Right lobe of liver (tissue), 4 donors: Measurements from ENCODE around the gene RTKN.

Source experiments
- POLR2A ChIP-seq: fragments of 450-650 bp; IDR thresholded peaks from one replicate; pipeline ENCODE4 v1.6.1; 2017; ENCODE audit warnings: antibody characterized with exemption, mild to moderate bottlenecking
- TF ChIP-seq, protein P1 (sequence below), 4 donors: fragments of 200-600 bp in 3 of 4; fragments of 450-650 bp in 1 of 4; IDR thresholded peaks; one replicate each; pipeline versions ENCODE4 v1.5.1 to v1.8.0; 2016 to 2022; ENCODE audit warnings: antibody characterized with exemption in 4 of 4, mild to moderate bottlenecking in 2 of 4
- donor health status: DM: no; HTN: no; CAD: no.
- donor health status: DM: no; HTN: no; CAD: no.
- donor health status: DM: no; HTN: yes; CAD: no.

DNA sequence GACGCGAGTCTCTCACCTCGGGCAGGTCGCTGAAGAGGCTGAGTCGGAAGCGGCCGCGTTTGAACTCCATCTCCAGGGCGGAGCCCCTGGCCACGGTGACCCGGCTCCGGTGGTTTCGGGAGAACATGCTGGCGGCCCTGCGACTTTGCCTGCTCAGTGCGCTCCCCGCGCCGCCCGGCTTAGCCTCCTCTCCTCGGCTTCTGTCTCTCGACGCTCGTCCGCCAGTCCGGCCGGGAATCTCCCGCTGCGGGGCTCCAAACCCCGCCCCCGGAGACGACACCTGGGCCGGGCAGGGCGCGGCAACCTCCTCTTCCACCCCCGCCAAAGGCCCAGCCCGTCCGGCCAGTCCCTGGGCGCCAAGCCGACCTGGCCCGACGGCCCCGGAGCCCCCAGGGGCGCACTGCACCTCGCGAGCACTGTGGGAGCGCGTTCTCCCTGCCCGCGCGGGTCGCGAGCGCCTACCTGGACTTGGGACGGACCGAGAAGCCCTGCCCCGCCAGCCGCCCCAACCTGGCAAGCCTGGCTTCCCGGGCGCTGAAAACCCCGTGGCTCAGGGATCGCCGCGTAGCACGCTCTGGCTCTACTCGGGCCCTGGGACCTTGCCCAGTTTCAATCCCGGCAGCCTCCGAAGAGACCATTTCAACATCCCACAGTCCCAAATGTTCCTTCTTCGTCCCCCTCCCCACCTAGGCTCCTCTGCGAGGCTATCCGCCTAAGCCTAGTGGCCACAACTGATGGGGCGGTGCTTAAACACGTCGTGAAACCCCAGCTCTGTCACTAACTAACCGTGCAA is at the start of gene RTKN:
- TF ChIP-seq, protein P1, sequence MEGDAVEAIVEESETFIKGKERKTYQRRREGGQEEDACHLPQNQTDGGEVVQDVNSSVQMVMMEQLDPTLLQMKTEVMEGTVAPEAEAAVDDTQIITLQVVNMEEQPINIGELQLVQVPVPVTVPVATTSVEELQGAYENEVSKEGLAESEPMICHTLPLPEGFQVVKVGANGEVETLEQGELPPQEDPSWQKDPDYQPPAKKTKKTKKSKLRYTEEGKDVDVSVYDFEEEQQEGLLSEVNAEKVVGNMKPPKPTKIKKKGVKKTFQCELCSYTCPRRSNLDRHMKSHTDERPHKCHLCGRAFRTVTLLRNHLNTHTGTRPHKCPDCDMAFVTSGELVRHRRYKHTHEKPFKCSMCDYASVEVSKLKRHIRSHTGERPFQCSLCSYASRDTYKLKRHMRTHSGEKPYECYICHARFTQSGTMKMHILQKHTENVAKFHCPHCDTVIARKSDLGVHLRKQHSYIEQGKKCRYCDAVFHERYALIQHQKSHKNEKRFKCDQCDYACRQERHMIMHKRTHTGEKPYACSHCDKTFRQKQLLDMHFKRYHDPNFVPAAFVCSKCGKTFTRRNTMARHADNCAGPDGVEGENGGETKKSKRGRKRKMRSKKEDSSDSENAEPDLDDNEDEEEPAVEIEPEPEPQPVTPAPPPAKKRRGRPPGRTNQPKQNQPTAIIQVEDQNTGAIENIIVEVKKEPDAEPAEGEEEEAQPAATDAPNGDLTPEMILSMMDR (IDR thresholded peaks at IDR 0.05), result peak in 1 of 4 donors; percentile 21
- peak; percentile 86 for TF ChIP-seq POLR2A
